Panc1 (cell line): ENCODE data around the gene PMS2. TPM values are rescaled to one million over a fixed set of nuclear protein-coding genes. Genes with fewer than 3 reads are reported as not detected.

Experiments used
- ATAC-seq: fragments of 200-7000 bp; cut with Tn5 transposase; 2 replicates; pipeline ENCODE4 v1.9.1; 2020; ENCODE audit warnings: mild to moderate bottlenecking, moderate library complexity
- BruUV-seq: library from RNA; stranded (reverse); fragments of 400-500 nt; replicated peaks from 2 replicates; lab custom pipeline; 2021; lab: Mats Ljungman, UMichigan
- CTCF ChIA-PET: fragments of 300-600 bp; sonication (Branson Sonifier 250); formaldehyde crosslinking; loops from one replicate; lab custom pipeline; 2022; ENCODE audit warnings: antibody characterized with exemption; lab: Charles Lee
- POLR2A ChIA-PET: fragments of 300-600 bp; sonication (Branson Sonifier 250); formaldehyde crosslinking; loops from one replicate; lab custom pipeline; 2022; ENCODE audit warnings: antibody characterized with exemption; lab: Charles Lee
- DNase-seq: peaks from one replicate; pipeline ENCODE4 v3.0.0-alpha.2; 2010; ENCODE audit warnings: low read depth, low spot score
- H3K27ac ChIP-seq: 2 replicates; pipeline ENCODE4 v1.5.1; 2011; ENCODE audit warnings: mild to moderate bottlenecking, low read length, inconsistent platforms
- H3K27me3 ChIP-seq: fragments of 200-500 bp; sonication (Bioruptor generic); 2 replicates; pipeline ENCODE4 v1.6.0; 2014; ENCODE audit warnings: low read length, inconsistent platforms; ENCODE audit not compliant: control insufficient read depth, insufficient read depth
- H3K36me3 ChIP-seq: fragments of 200-500 bp; sonication (Bioruptor generic); 2 replicates; pipeline ENCODE4 v1.5.1; 2014; ENCODE audit warnings: inconsistent platforms, mild to moderate bottlenecking, low read length, moderate library complexity; ENCODE audit not compliant: control insufficient read depth, insufficient read depth
- H3K4me1 ChIP-seq: 2 replicates; pipeline ENCODE4 v1.5.1; 2011; ENCODE audit warnings: inconsistent platforms, mild to moderate bottlenecking, low read length, moderate library complexity; ENCODE audit not compliant: control insufficient read depth, insufficient read depth
- H3K4me3 ChIP-seq, 2 experiments: 2 replicates each; pipeline ENCODE4 v1.5.1; 2011 to 2012; ENCODE audit warnings: low read depth in 2 of 2, low read length in 2 of 2, mild to moderate bottlenecking in 2 of 2, inconsistent platforms in 1 of 2, moderate library complexity in 1 of 2
- H3K9me3 ChIP-seq: fragments of 200-500 bp; sonication (Bioruptor generic); 2 replicates; pipeline ENCODE4 v1.5.1; 2014; ENCODE audit warnings: low read depth, mild to moderate bottlenecking, inconsistent platforms, low read length, moderate library complexity; ENCODE audit not compliant: control insufficient read depth, insufficient read depth
- CTCF ChIP-seq: fragments of 450-650 bp; IDR thresholded peaks from 2 replicates; pipeline ENCODE4 v1.5.1; 2017; ENCODE audit warnings: mild to moderate bottlenecking
- POLR2AphosphoS5 ChIP-seq: IDR thresholded peaks from 2 replicates; pipeline ENCODE4 v1.6.1; 2012; ENCODE audit warnings: mild to moderate bottlenecking, low read depth, low read length, moderate library complexity
- REST ChIP-seq, 2 experiments: IDR thresholded peaks; 2 replicates each; pipeline ENCODE4 v1.6.1; 2011 to 2012; ENCODE audit warnings: low read depth in 2 of 2, control low read depth in 1 of 2, low read length in 1 of 2, mild to moderate bottlenecking in 1 of 2, moderate library complexity in 1 of 2; ENCODE audit not compliant: insufficient read depth in 1 of 2
- SIN3A ChIP-seq: IDR thresholded peaks from 2 replicates; pipeline ENCODE4 v1.6.1; 2012; ENCODE audit warnings: low read depth, mild to moderate bottlenecking, low read length, moderate library complexity, borderline replicate concordance; ENCODE audit not compliant: insufficient read depth
- TCF7L2 ChIP-seq: IDR thresholded peaks from 2 replicates; pipeline ENCODE4 v1.6.1; 2011; ENCODE audit warnings: mild to moderate bottlenecking, low read depth, low read length, inconsistent platforms
- in situ Hi-C: cut with HindIII; loops from 2 replicates; pipeline ENCODE4 v1.10.0; 2016; ENCODE audit warnings: low sequenced_read_pairs, low pct_unique_long_range_greater_than_20kb
- intact Hi-C: fragments of 100-400 bp; cut with micrococcal nuclease; formaldehyde crosslinking; loops from one replicate; pipeline ENCODE4 v1.10.0; 2022; ENCODE audit not compliant: unreplicated experiment
- total RNA-seq: library from RNA; stranded (reverse); gene quantifications from one replicate; pipeline ENCODE4 v1.2.1, GENCODE V29; 2021; ENCODE audit not compliant: unreplicated experiment

PMS2 gene
- total RNA-seq, 1 experiment from 2014 or later: 40.2 TPM

- no TSS peak for BruUV-seq
- ATAC-seq (no peak), DNase-seq (no peak)
- Histone ChIP-seq H3K27ac (no peak overlapping the region), H3K36me3 (peaks cover 21% of the 10 kb centered on the region), H3K27me3 (no peaks in the 10 kb centered on the region), H3K4me3 (no peak overlapping the region), H3K9me3 (no peaks in the 10 kb centered on the region), H3K4me1 (no peaks in the 10 kb centered on the region)
- TF ChIP-seq POLR2AphosphoS5 (no peak), SIN3A (no peak), TCF7L2 (no peak), REST (IDR thresholded peaks at IDR 0.05; ENCODE audit: insufficient read depth in 1 of 2, low read depth in 2 of 2, low read length in 1 of 2) (no peak), CTCF (no peak)
- intact Hi-C loops: no loop called here
- CTCF ChIA-PET: no interaction called here
- POLR2A ChIA-PET: interaction anchor here (0.5 kb wide), 1 partner anchor 24 kb away, joined by 10 read pairs; no protein-coding TSS in a partner anchor
- in situ Hi-C loops: loop anchor here (5.0 kb wide), 1 partner anchor 89 kb away; no protein-coding TSS in a partner anchor
Observed at GRCh38 chr7:6027806-6028365, 19.0 kb upstream of the PMS2 start.

- TF ChIP-seq POLR2AphosphoS5: no peak
- TF ChIP-seq TCF7L2: no peak
- no peak for TF ChIP-seq CTCF
- no peak for TF ChIP-seq SIN3A
- no peak overlapping the region for H3K4me3 ChIP-seq
- intact Hi-C loops (no loop called here), in situ Hi-C loops (loop anchor here (5.0 kb wide), 1 partner anchor 90 kb away; no protein-coding TSS in a partner anchor)
- ChIA-PET CTCF (interaction anchor here (1.3 kb wide), 1 partner anchor 343 kb away, joined by 5 read pairs; no protein-coding TSS in a partner anchor), POLR2A (interaction anchor here (0.5 kb wide), 2 partner anchors 9 to 218 kb away, joined by 6 to 8 read pairs; no protein-coding TSS in a partner anchor)
- ATAC-seq: no peak
- DNase-seq: no peak
- no peak overlapping the region for H3K27ac ChIP-seq
- H3K9me3 ChIP-seq: no peaks in the 10 kb centered on the region
- BruUV-seq: no TSS peak
- H3K36me3 ChIP-seq: peaks cover 24% of the 10 kb centered on the region
- no peaks in the 10 kb centered on the region for H3K4me1 ChIP-seq
- H3K27me3 ChIP-seq: no peaks in the 10 kb centered on the region
Observed at GRCh38 chr7:6026820-6027311, 18.0 kb upstream of the PMS2 start.
